IPS-15b (cell line): Measurements from ENCODE around the gene ARL5B.

Experiments used
- H3K27me3 ChIP-seq: one replicate; pipeline ENCODE4 v1.6.1; 2013; ENCODE audit warnings: low read length; ENCODE audit not compliant: control insufficient read depth, insufficient read depth
- H3K36me3 ChIP-seq: one replicate; pipeline ENCODE4 v1.6.1; 2013; ENCODE audit warnings: low read length; ENCODE audit not compliant: control insufficient read depth, insufficient read depth
- H3K4me1 ChIP-seq: one replicate; pipeline ENCODE4 v1.6.1; 2013; ENCODE audit warnings: mild to moderate bottlenecking, low read length; ENCODE audit not compliant: control insufficient read depth, insufficient read depth
- H3K4me3 ChIP-seq: one replicate; pipeline ENCODE4 v1.5.1; 2013; ENCODE audit warnings: low read depth, low read length
- H3K9ac ChIP-seq: one replicate; pipeline ENCODE4 v1.6.1; 2013; ENCODE audit warnings: low read depth, mild to moderate bottlenecking, low read length
- H3K9me3 ChIP-seq: one replicate; pipeline ENCODE4 v1.6.1; 2013; ENCODE audit warnings: mild to moderate bottlenecking, low read length; ENCODE audit not compliant: control insufficient read depth, insufficient read depth

ARL5B gene

GRCh38 chr10:18721067-18721466 lies 61.8 kb downstream of the ARL5B start:
- Histone ChIP-seq H3K9ac (no peak overlapping the region), H3K36me3 (no peaks in the 10 kb centered on the region), H3K4me1 (no peaks in the 10 kb centered on the region), H3K27me3 (no peaks in the 10 kb centered on the region), H3K4me3 (no peak overlapping the region), H3K9me3 (no peaks in the 10 kb centered on the region)

GRCh38 chr10:18723801-18724200 lies 64.6 kb downstream of the ARL5B start:
- Histone ChIP-seq H3K27me3 (no peaks in the 10 kb centered on the region), H3K9ac (no peak overlapping the region), H3K9me3 (no peaks in the 10 kb centered on the region), H3K4me1 (no peaks in the 10 kb centered on the region), H3K36me3 (no peaks in the 10 kb centered on the region), H3K4me3 (no peak overlapping the region)
